Right lobe of liver (tissue), 6 donors: Measurements from ENCODE around the gene PTPN4. TPM values are rescaled to one million over a fixed set of nuclear protein-coding genes. Genes with fewer than 3 reads are reported as not detected.

ENCODE experiments used
- ATAC-seq, 4 donors: fragments of 200-7000 bp; cut with Tn5 transposase; one replicate each; pipeline ENCODE4 v1.9.1; 2020; ENCODE audit warnings: mild to moderate bottlenecking in 4 of 4, moderate library complexity in 4 of 4
- DNase-seq, 3 donors: peaks; one replicate each; pipeline ENCODE4 v3.0.0-alpha.2; 2020
- H3K27ac ChIP-seq, 3 donors: fragments of 200-600 bp; one replicate each; pipeline ENCODE4 v1.8.0; 2022
- H3K27me3 ChIP-seq, 2 donors: fragments of 200-600 bp; one replicate each; pipeline ENCODE4 v1.8.0; 2022
- H3K36me3 ChIP-seq, 4 donors: fragments of 200-600 bp; sonication (generic) in 1 of 4; one replicate each; pipeline versions ENCODE4 v1.5.1 to v1.8.0; 2017 to 2022; ENCODE audit warnings: control low read depth in 1 of 4
- H3K4me1 ChIP-seq, 4 donors: fragments of 200-600 bp; sonication (generic) in 1 of 4; one replicate each; pipeline versions ENCODE4 v1.5.1 to v1.8.0; 2017 to 2022; ENCODE audit warnings: control low read depth in 1 of 4
- H3K4me3 ChIP-seq, 3 donors: fragments of 200-600 bp; one replicate each; pipeline ENCODE4 v1.8.0; 2022
- H3K9me3 ChIP-seq, 4 donors: fragments of 200-600 bp; sonication (generic) in 1 of 4; one replicate each; pipeline versions ENCODE4 v1.5.1 to v1.8.0; 2017 to 2022; ENCODE audit warnings: control low read depth in 1 of 4
- CTCF ChIP-seq, 4 donors: fragments of 200-600 bp in 3 of 4; fragments of 450-650 bp in 1 of 4; IDR thresholded peaks; one replicate each; pipeline versions ENCODE4 v1.5.1 to v1.8.0; 2016 to 2022; ENCODE audit warnings: antibody characterized with exemption in 4 of 4, mild to moderate bottlenecking in 2 of 4
- POLR2A ChIP-seq: fragments of 450-650 bp; IDR thresholded peaks from one replicate; pipeline ENCODE4 v1.6.1; 2017; ENCODE audit warnings: antibody characterized with exemption, mild to moderate bottlenecking
- WGBS: methylation state at CpG from one replicate; pipeline ENCODE4 v1.1.6; 2018; ENCODE audit warnings: low coverage, low lambda C conversion rate; ENCODE audit not compliant: insufficient coverage; ENCODE audit errors: missing lambda C conversion rate; 5-methylcytosine and 5-hydroxymethylcytosine counted together
- intact Hi-C, 2 donors: fragments of 100-400 bp; cut with DNase I; formaldehyde crosslinking; loops; one replicate each; pipeline versions ENCODE4 v1.11.2 to v1.14.1; 2022
- total RNA-seq, 6 experiments: library from RNA; depleted of rRNA in 2 of 6; stranded (reverse); fragments of >200 nt in 2 of 6; fragmentation: NEBNext Ultra II Directional in 3 of 6; extraction: Animal tissue kit (Norgen Biotek cat#: 25700) in 3 of 6; gene quantifications; one replicate each; pipeline versions ENCODE4 v1.1.0 to v1.2.4, GENCODE V29; 2016 to 2023
- donor health status: DM: no; HTN: yes; CAD: no.
- donor health status: DM: no; HTN: no; CAD: no.
- donor health status: DM: no; HTN: no; CAD: no.
- donor health status: DM: no; HTN: yes; CAD: no.
- donor health status: DM: no; HTN: yes; CAD: no.

The PTPN4 gene
- total RNA-seq, 6 experiments from 2014 or later: 8.5 to 19.9 (median 14.8) TPM

- WGBS: 25% methylated on average over 7 of the region's 7 CpGs
- peaks cover 0 to 11% (median 3%) of the 10 kb centered on the region in 4 donors for H3K4me1 ChIP-seq
- H3K4me3 ChIP-seq: no peak overlapping the region
- intact Hi-C loops: no loop called here
- H3K27me3 ChIP-seq: no peaks in the 10 kb centered on the region
- H3K27ac ChIP-seq: no peak overlapping the region
- ATAC-seq (peak; percentile 70 to 88 (median 82)), DNase-seq (no peak)
- H3K9me3 ChIP-seq: no peaks in the 10 kb centered on the region
- TF ChIP-seq POLR2A: no peak
- TF ChIP-seq CTCF (IDR thresholded peaks at IDR 0.05): no peak
- H3K36me3 ChIP-seq: no peaks in the 10 kb centered on the region
These were observed 101.2 kb downstream of the PTPN4 start for GRCh38 chr2:119860924-119861323.

GRCh38 chr2:119862127-119862889, 102.6 kb downstream of the PTPN4 start:
- 44% methylated on average over 3 of the region's 3 CpGs for WGBS
- TF ChIP-seq POLR2A (no peak), CTCF (IDR thresholded peaks at IDR 0.05) (no peak)
- Histone ChIP-seq H3K27ac (no peak overlapping the region), H3K4me1 (peaks cover 0 to 11% (median 3%) of the 10 kb centered on the region in 4 donors), H3K4me3 (no peak overlapping the region), H3K9me3 (no peaks in the 10 kb centered on the region), H3K36me3 (no peaks in the 10 kb centered on the region), H3K27me3 (no peaks in the 10 kb centered on the region)
- intact Hi-C loops: no loop called here
- DNase-seq (no peak), ATAC-seq (no peak)

GRCh38 chr2:119864318-119864717, 104.6 kb downstream of the PTPN4 start:
- intact Hi-C loops: no loop called here
- WGBS: 53% methylated on average over 3 of the region's 3 CpGs
- Histone ChIP-seq H3K9me3 (no peaks in the 10 kb centered on the region), H3K36me3 (no peaks in the 10 kb centered on the region), H3K4me1 (peaks cover 0 to 11% (median 3%) of the 10 kb centered on the region in 4 donors), H3K4me3 (no peak overlapping the region), H3K27ac (no peak overlapping the region), H3K27me3 (no peaks in the 10 kb centered on the region)
- DNase-seq (no peak), ATAC-seq (peak in 2 of 4 donors; percentile 33)
- TF ChIP-seq CTCF (IDR thresholded peaks at IDR 0.05) (no peak), POLR2A (no peak)

- DNase-seq (no peak), ATAC-seq (no peak)
- intact Hi-C loops: no loop called here
- no peaks in the 10 kb centered on the region for H3K4me1 ChIP-seq
- no peak overlapping the region for H3K27ac ChIP-seq
- H3K36me3 ChIP-seq: no peaks in the 10 kb centered on the region
- 91% methylated on average over 3 of the region's 3 CpGs for WGBS
- H3K4me3 ChIP-seq: no peak overlapping the region
- no peaks in the 10 kb centered on the region for H3K9me3 ChIP-seq
- no peak for TF ChIP-seq POLR2A
- no peak for TF ChIP-seq CTCF (IDR thresholded peaks at IDR 0.05)
- H3K27me3 ChIP-seq: no peaks in the 10 kb centered on the region
These were observed 112.0 kb downstream of the PTPN4 start for GRCh38 chr2:119871725-119872124.
